ENCODE measurements around the gene MPP4.

- TF ChIP-seq CTCF (IDR thresholded peaks at IDR 0.05; ENCODE audit: borderline replicate concordance, extremely low read depth, low read length, poor library complexity, severe bottlenecking) (no peak), EZH2 (IDR thresholded peaks at IDR 0.05; ENCODE audit: borderline replicate concordance, low read depth, low read length, severe bottlenecking) (no peak)
These were observed 24.1 kb downstream of the MPP4 start for GRCh38 chr2:201674298-201674697.

All from DND-41 (cell line).